HepG2 (cell line): Measurements from ENCODE around the gene HPD. TPM values are rescaled to one million over a fixed set of nuclear protein-coding genes. Genes with fewer than 3 reads are reported as not detected.
A peak's percentile ranks its signal among the peaks of the same experiment; 100 is the strongest.

Experiments
- BRCA1 ChIP-seq: sonication (generic); formaldehyde crosslinking; IDR thresholded peaks from 2 replicates; pipeline ENCODE4 v1.4.0; 2020; ENCODE audit warnings: missing genetic modification reagents
- CBFB ChIP-seq: sonication (generic); formaldehyde crosslinking; IDR thresholded peaks from 2 replicates; pipeline ENCODE4 v1.4.0; 2020; ENCODE audit warnings: missing genetic modification reagents
- CENPX ChIP-seq: sonication (generic); formaldehyde crosslinking; IDR thresholded peaks from 2 replicates; pipeline ENCODE4 v1.9.0; 2021; ENCODE audit warnings: mild to moderate bottlenecking, missing genetic modification reagents, moderate library complexity
- EED ChIP-seq: sonication (generic); formaldehyde crosslinking; IDR thresholded peaks from 2 replicates; pipeline ENCODE4 v1.5.0; 2020; ENCODE audit warnings: mild to moderate bottlenecking, missing genetic modification reagents
- JUN ChIP-seq: sonication (generic); formaldehyde crosslinking; IDR thresholded peaks from 2 replicates; pipeline ENCODE4 v1.4.0; 2020; ENCODE audit warnings: mild to moderate bottlenecking, missing genetic modification reagents
- MLLT10 ChIP-seq: sonication (generic); formaldehyde crosslinking; IDR thresholded peaks from 2 replicates; pipeline ENCODE4 v1.4.0; 2020; ENCODE audit warnings: missing genetic modification reagents
- RAD51 ChIP-seq: fragments of 450-650 bp; IDR thresholded peaks from 2 replicates; pipeline ENCODE4 v1.6.1; 2016; ENCODE audit warnings: borderline replicate concordance
- SMAD9 ChIP-seq: sonication (generic); formaldehyde crosslinking; IDR thresholded peaks from 2 replicates; pipeline ENCODE4 v1.5.1; 2020; ENCODE audit warnings: mild to moderate bottlenecking, missing genetic modification reagents
- SNRNP70 ChIP-seq: fragments of 200-400 bp; formaldehyde crosslinking; IDR thresholded peaks from 2 replicates; pipeline ENCODE4 v1.6.1; 2017; ENCODE audit warnings: mild to moderate bottlenecking, low read depth, low read length, moderate library complexity
- THYN1 ChIP-seq: sonication (generic); formaldehyde crosslinking; IDR thresholded peaks from 2 replicates; pipeline ENCODE4 v1.8.1; 2023; ENCODE audit warnings: low read depth, mild to moderate bottlenecking, moderate library complexity, missing genetic modification reagents, borderline replicate concordance
- ZBTB42 ChIP-seq: sonication (generic); formaldehyde crosslinking; IDR thresholded peaks from 2 replicates; pipeline ENCODE4 v1.5.0; 2020; ENCODE audit warnings: mild to moderate bottlenecking, missing genetic modification reagents
- ZNF260 ChIP-seq: sonication (generic); formaldehyde crosslinking; IDR thresholded peaks from 2 replicates; pipeline ENCODE4 v1.4.0; 2020; ENCODE audit warnings: missing genetic modification reagents, low read depth, mild to moderate bottlenecking, borderline replicate concordance
- ZNF431 ChIP-seq: sonication (generic); formaldehyde crosslinking; IDR thresholded peaks from 2 replicates; pipeline ENCODE4 v1.9.0; 2022; ENCODE audit warnings: missing genetic modification reagents, low read depth, mild to moderate bottlenecking, borderline replicate concordance
- polyA plus RNA-seq, 8 experiments: library from polyadenylated mRNA; depleted of rRNA in 3 of 8; stranded (reverse) in 7 of 8; unstranded in 1 of 8; fragments of >200 nt; fragmentation: Illumina TruSeq in 4 of 8; extraction: Trizol in 4 of 8; gene quantifications; 2 replicates each; pipeline versions ENCODE4 v1.2.1 to v1.2.3, GENCODE V29; 2011 to 2016; ENCODE audit warnings: low read depth in 4 of 8, missing spikeins in 1 of 8, mixed read lengths in 1 of 8; ENCODE audit not compliant: insufficient read depth in 1 of 8
- total RNA-seq, 5 experiments: library from RNA; depleted of rRNA; stranded (reverse); fragments of >200 nt; fragmentation: Illumina TruSeq; extraction: Trizol; gene quantifications; 2 replicates each; pipeline ENCODE4 v1.2.3, GENCODE V29; 2016; ENCODE audit warnings: low read depth in 1 of 5
- TF ChIP-seq, protein P1 (sequence below): sonication (generic); formaldehyde crosslinking; IDR thresholded peaks from 2 replicates; pipeline ENCODE4 v1.4.0; 2020; ENCODE audit warnings: missing genetic modification reagents, mild to moderate bottlenecking, borderline replicate concordance
- TF ChIP-seq, protein P2 (sequence below): sonication (generic); formaldehyde crosslinking; IDR thresholded peaks from 2 replicates; pipeline ENCODE4 v1.5.1; 2020; ENCODE audit warnings: mild to moderate bottlenecking, missing genetic modification reagents, moderate library complexity
- TF ChIP-seq, protein P3 (sequence below): sonication (generic); formaldehyde crosslinking; IDR thresholded peaks from 2 replicates; pipeline ENCODE4 v1.8.1; 2023; ENCODE audit warnings: missing genetic modification reagents, mild to moderate bottlenecking, borderline replicate concordance

The HPD gene
- total and polyA plus RNA-seq, 2 of the 13 experiments (the other 11 are each of a cell fraction or from before 2014, with no cell fraction given), result 120 to 195 TPM

DNA sequence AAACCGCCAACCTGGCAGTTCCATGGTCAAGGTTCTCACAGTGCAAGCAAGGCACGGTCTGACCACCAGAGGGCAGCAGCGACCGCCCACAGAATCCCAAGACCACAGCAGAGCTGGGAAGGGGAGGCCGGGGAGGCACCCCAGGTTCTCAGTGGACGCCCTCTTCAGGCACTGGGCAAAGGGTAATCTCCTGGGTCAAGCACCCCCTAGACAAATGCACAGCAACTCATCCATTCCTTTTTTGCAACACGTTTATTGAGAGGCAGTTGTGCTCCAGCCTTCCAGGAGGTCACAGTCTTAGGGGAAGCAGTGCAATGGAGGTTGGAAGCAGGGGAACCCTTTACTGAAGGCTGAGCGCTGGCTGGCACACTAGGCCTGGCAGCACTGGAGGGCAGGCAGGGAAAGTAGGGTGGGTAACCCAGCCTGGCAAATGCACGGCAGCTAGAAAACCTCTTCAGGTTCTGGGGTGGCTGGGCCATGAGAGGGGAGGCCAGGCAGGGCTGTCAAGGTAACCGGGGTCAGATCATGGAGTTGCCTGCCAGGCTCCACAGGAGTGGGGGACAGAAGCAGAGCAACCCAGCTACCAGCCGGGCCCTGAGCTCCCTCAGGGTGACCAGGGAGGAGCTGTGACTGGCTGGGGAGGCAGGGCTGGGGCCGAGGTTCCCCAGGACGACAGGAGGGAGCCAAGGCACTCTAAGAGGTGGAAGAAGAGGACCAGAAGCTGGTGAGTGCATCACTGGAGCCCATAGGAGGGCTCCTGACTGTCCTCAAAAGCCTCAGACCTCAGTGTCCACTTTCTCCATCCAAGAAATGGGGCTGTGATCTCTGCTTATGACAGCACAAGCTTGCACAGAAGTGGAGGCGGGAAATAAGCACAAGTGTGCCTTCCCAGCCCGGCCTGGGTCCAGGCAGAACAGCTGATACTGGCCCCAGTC lies 63.4 kb downstream of the HPD start (continued):
- TF ChIP-seq, protein P1, sequence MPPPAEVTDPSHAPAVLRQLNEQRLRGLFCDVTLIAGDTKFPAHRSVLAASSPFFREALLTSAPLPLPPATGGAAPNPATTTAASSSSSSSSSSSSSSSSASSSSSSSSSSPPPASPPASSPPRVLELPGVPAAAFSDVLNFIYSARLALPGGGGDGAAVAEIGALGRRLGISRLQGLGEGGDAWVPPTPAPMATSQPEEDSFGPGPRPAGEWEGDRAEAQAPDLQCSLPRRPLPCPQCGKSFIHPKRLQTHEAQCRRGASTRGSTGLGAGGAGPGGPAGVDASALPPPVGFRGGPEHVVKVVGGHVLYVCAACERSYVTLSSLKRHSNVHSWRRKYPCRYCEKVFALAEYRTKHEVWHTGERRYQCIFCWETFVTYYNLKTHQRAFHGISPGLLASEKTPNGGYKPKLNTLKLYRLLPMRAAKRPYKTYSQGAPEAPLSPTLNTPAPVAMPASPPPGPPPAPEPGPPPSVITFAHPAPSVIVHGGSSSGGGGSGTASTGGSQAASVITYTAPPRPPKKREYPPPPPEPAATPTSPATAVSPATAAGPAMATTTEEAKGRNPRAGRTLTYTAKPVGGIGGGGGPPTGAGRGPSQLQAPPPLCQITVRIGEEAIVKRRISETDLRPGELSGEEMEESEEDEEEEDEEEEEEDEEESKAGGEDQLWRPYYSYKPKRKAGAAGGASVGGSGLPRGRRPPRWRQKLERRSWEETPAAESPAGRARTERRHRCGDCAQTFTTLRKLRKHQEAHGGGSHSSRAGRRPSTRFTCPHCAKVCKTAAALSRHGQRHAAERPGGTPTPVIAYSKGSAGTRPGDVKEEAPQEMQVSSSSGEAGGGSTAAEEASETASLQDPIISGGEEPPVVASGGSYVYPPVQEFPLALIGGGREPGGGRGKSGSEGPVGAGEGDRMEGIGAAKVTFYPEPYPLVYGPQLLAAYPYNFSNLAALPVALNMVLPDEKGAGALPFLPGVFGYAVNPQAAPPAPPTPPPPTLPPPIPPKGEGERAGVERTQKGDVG (CRISPR knock-in tag), result 0 out of 2 replicates have a peak, but pooled peaks have one; percentile 54
- TF ChIP-seq ZBTB42 (CRISPR knock-in tag) (no peak), ZNF260 (CRISPR knock-in tag) (no peak), SNRNP70 (no peak), THYN1 (CRISPR knock-in tag) (no peak), MLLT10 (CRISPR knock-in tag) (no peak), JUN (no peak), SMAD9 (CRISPR knock-in tag) (no peak), CBFB (CRISPR knock-in tag) (peak; percentile 50), EED (CRISPR knock-in tag) (0 out of 2 replicates have a peak, but pooled peaks have one; percentile 50), RAD51 (no peak), CENPX (no peak), ZNF431 (CRISPR knock-in tag) (no peak), BRCA1 (CRISPR knock-in tag) (no peak)
- TF ChIP-seq, protein P2, sequence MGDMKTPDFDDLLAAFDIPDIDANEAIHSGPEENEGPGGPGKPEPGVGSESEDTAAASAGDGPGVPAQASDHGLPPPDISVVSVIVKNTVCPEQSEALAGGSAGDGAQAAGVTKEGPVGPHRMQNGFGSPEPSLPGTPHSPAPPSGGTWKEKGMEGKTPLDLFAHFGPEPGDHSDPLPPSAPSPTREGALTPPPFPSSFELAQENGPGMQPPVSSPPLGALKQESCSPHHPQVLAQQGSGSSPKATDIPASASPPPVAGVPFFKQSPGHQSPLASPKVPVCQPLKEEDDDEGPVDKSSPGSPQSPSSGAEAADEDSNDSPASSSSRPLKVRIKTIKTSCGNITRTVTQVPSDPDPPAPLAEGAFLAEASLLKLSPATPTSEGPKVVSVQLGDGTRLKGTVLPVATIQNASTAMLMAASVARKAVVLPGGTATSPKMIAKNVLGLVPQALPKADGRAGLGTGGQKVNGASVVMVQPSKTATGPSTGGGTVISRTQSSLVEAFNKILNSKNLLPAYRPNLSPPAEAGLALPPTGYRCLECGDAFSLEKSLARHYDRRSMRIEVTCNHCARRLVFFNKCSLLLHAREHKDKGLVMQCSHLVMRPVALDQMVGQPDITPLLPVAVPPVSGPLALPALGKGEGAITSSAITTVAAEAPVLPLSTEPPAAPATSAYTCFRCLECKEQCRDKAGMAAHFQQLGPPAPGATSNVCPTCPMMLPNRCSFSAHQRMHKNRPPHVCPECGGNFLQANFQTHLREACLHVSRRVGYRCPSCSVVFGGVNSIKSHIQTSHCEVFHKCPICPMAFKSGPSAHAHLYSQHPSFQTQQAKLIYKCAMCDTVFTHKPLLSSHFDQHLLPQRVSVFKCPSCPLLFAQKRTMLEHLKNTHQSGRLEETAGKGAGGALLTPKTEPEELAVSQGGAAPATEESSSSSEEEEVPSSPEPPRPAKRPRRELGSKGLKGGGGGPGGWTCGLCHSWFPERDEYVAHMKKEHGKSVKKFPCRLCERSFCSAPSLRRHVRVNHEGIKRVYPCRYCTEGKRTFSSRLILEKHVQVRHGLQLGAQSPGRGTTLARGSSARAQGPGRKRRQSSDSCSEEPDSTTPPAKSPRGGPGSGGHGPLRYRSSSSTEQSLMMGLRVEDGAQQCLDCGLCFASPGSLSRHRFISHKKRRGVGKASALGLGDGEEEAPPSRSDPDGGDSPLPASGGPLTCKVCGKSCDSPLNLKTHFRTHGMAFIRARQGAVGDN (CRISPR knock-in tag), result peak; percentile 6; the same call in 1 of the 2 replicates
- TF ChIP-seq, protein P3, sequence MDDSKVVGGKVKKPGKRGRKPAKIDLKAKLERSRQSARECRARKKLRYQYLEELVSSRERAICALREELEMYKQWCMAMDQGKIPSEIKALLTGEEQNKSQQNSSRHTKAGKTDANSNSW (CRISPR knock-in tag), result no peak
